Vein endothelial cell (primary cell): Measurements from ENCODE around the gene PPP1R8. TPM values are rescaled to one million over a fixed set of nuclear protein-coding genes. Genes with fewer than 3 reads are reported as not detected.

Experiments used
- small RNA-seq: library from RNA; depleted of rRNA; stranded (forward); fragments of <200 nt; gene quantifications from one replicate; pipeline ENCODE3, GENCODE V24; 2012
- total RNA-seq: library from RNA; depleted of rRNA; stranded (reverse); fragments of >200 nt; gene quantifications from 2 replicates; pipeline ENCODE4 v1.2.3, GENCODE V29; 2012

Gene PPP1R8
- 44.4 and 54.3 TPM in 2 replicates for total RNA-seq

DNA sequence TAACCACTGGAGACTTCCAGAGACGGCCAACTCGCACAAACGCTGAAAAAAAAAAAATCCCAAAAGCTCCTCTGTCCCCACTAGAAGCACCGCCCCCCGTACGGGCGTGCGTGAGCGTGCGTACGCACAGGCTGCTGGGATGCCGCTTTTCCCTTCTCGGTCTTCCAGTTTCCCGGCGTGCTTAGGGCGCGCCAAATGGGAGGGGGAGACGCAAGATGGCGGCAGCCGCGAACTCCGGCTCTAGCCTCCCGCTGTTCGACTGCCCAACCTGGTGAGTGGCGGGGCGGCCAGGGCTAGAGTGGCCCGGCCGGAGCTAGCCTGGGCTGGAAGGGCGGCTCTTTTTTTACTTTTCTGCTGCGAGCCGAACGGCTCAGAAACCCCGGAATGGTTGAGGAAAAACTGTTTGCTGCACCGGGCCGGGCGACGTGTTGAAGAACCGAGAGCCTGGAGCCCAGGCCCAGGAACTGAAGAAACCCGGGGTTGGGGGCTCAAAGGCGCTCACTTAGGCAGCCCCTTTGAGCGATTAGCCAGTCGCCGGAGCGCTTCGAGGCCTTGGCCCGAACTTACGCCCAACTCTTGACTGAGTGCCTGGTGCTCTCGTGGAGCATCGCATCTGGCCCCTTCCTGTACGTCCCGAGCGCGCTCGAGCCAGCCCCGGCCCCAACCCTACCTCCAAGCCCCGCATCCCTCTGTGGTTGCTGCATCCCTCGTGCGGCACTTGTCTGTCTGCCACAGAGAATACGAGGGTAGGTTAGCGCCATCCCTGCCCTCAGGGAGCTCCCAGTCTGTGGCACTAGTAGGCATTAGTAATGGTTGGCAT is at the start of gene PPP1R8:
PPP1R8 (plus strand) TSS at position 162 of the 820 bp plus-strand sequence; CDS start at position 216, 54 bp downstream.

DNA sequence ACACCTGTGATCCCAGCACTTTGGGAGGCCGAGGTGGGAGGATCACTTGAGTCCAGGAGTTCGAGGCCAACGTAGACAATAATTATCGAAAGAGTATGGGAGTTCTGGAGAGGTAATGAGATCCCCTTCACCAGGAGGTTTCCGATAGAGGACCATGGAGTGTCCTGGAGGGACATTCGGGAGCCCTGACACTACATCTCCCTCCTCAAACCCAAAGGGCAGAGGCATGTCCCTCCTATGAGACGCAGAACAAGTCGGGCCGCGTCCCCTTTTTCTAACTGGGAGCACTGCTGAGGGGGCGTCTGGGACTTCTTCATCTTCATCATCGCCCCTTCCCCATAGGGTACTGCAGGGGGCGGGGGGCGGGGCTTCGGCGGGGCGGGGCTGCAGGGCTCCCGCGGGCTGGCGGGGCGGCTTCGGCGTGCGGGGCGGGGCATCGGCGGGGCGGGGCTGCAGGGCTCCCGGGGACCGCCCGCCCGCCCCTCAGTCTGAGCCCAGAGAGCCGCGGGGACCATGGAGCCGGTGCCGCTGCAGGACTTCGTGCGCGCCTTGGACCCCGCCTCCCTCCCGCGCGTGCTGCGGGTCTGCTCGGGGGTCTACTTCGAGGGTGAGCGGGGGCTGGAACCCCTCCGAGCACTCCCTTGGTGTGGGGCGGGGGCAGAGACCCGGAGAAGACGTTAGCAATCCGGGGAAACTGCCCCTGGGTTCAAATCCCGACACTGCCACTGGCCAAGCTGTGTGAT is 41.6 kb downstream of the PPP1R8 start, which contains the start of gene THEMIS2:
THEMIS2 (plus strand) TSS at position 486 of the 743 bp plus-strand sequence; CDS start at position 514, 28 bp downstream.

Small RNA genes lying within 50 kb of the gene (small RNA-seq; reads per million reads assigned to genes)
- gene RNU6-1245P = 0.11 reads per million
- 9,787 reads per million, percentile 100 among the genes with 10 or more reads in this experiment for gene SCARNA1

Other genes starting within 250 kb of the PPP1R8 start
- 14.4 and 18.9 TPM in 2 replicates for gene AHDC1, start 226.6 kb upstream of the PPP1R8 start, total RNA-seq
- gene FGR, start 195.6 kb upstream of the PPP1R8 start, total RNA-seq = under 0.01 and 0.19 TPM in 2 replicates
- gene IFI6, start 158.6 kb upstream of the PPP1R8 start, total RNA-seq = 13.7 and 20.3 TPM in 2 replicates
- gene FAM76A, start 104.8 kb upstream of the PPP1R8 start, total RNA-seq = 6.9 and 11.8 TPM in 2 replicates
- 109 and 125 TPM in 2 replicates for gene STX12, start 57.6 kb upstream of the PPP1R8 start, total RNA-seq
- 9.8 and 12.2 TPM in 2 replicates for gene THEMIS2, start 41.8 kb downstream of the PPP1R8 start, total RNA-seq
- gene RPA2, start 83.8 kb downstream of the PPP1R8 start, total RNA-seq = 34.6 and 36.3 TPM in 2 replicates
- 0.10 and 0.33 TPM in 2 replicates for gene SMPDL3B, start 104.2 kb downstream of the PPP1R8 start, total RNA-seq
- gene XKR8, start 129.2 kb downstream of the PPP1R8 start, total RNA-seq = 10.8 and 11.4 TPM in 2 replicates